ENCODE measurements around the gene TNXB.
"Not testable (repeated sequence)": the region's sequence is repeated elsewhere in the genome, so short reads cannot be mapped to it uniquely, and the experiment has no call there.

TNXB gene

DNA sequence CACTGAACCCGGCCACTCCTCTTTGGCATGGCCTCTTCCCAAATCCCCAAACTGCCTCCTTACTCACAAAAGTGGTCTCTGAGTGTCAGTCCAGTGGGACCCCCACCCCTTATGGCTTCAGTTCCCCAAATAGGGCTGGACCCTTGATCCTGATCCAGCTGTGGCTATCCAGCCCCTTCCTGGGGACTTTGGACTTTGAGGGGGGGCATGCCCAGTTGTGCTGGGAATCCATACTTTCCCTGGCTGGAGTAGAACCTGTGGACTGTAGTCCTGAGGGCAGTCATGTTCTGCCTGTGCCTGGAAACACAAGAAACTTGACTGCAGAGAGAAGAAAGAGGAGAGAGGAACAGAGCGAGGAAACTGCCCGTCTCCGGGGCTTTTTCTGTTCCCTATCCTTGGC, 104.7 kb downstream of the TNXB start:
- not testable (repeated sequence) for H3K4me3 ChIP-seq (ENCODE audit: low read depth, low read length)

- not testable (repeated sequence) for H3K4me3 ChIP-seq (ENCODE audit: low read depth, low read length)
These were observed 105.8 kb downstream of the TNXB start for GRCh38 chr6:32003301-32003700.

DNA sequence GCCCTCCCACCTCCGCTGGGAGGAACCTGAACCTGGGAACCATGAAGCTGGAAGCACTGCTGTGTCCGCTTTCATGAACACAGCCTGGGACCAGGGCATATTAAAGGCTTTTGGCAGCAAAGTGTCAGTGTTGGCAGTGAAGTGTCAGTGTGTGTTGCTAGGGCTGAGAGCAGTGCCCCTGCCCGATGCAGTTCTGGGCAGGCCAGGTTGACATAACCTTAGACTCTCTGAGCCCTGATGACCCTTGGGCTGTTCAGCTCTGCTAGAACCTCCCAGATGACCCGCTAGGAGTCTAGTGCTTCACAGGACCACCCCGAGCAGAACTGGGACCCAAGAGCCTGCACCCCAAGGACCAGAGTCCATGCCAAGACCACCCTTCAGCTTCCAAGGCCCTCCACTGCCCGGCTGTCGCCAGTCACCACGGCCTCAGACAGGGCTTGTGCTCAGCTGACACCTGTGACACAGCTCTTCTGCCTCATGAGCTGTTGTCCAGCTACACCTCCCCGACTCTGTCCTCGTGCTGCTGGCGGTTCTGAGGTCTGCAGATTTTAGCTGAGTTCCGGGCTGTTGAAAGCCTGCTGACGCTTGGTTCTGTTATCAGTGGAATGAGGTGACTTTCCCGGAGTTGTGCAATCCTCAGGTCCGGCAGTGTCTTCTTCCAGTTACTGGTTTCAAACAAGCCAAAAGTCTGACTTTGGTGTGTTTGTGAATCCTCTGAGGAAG, 106.4 kb downstream of the TNXB start:
- H3K4me3 ChIP-seq (ENCODE audit: low read depth, low read length) = not testable (repeated sequence)

GRCh38 chr6:31996385-31996784, 112.8 kb downstream of the TNXB start:
- not testable (repeated sequence) for H3K4me3 ChIP-seq (ENCODE audit: low read depth, low read length)

- not testable (repeated sequence) for H3K4me3 ChIP-seq (ENCODE audit: low read depth, low read length)
These were observed 114.7 kb downstream of the TNXB start for GRCh38 chr6:31994421-31994820.

All from WI38 (cell line).